Ectodermal cell (in vitro differentiated cells): ENCODE results near the gene NEDD8. TPM values are rescaled to one million over a fixed set of nuclear protein-coding genes. Genes with fewer than 3 reads are reported as not detected.

ENCODE experiments used
- H3K27ac ChIP-seq: 2 replicates; pipeline ENCODE4 v1.7.0; 2013; ENCODE audit warnings: mild to moderate bottlenecking, low read depth, low read length; ENCODE audit not compliant: insufficient read depth, poor library complexity, severe bottlenecking
- H3K27me3 ChIP-seq: 2 replicates; pipeline ENCODE4 v1.7.0; 2013; ENCODE audit warnings: mild to moderate bottlenecking, low read length; ENCODE audit not compliant: insufficient read depth, control insufficient read depth, poor library complexity, severe bottlenecking
- H3K36me3 ChIP-seq: one replicate; pipeline ENCODE4 v1.7.0; 2013; ENCODE audit warnings: low read length; ENCODE audit not compliant: control insufficient read depth, insufficient read depth
- H3K4me1 ChIP-seq: one replicate; pipeline ENCODE4 v1.7.0; 2013; ENCODE audit warnings: low read length; ENCODE audit not compliant: control insufficient read depth, insufficient read depth
- H3K4me3 ChIP-seq: 2 replicates; pipeline ENCODE4 v1.7.0; 2013; ENCODE audit warnings: low read depth, low read length, control low read depth; ENCODE audit not compliant: insufficient read depth
- H3K9me3 ChIP-seq: 2 replicates; pipeline ENCODE4 v1.7.0; 2013; ENCODE audit warnings: mild to moderate bottlenecking, low read length, moderate library complexity; ENCODE audit not compliant: control insufficient read depth
- WGBS, 2 experiments: methylation state at CpG; one replicate each; pipeline ENCODE4 v1.1.7; 2013; ENCODE audit warnings: missing lambda C conversion rate in 2 of 2; 5-methylcytosine and 5-hydroxymethylcytosine counted together
- polyA plus RNA-seq, 4 experiments: library from polyadenylated mRNA; stranded (reverse); fragments of 50-300 nt; gene quantifications; one replicate each; pipeline ENCODE4 v1.2.3, GENCODE V29; 2013

Gene NEDD8
- 234 TPM for polyA plus RNA-seq (2013, experiment 1 of 4)
- polyA plus RNA-seq (2013, experiment 2 of 4), result 202 TPM
- 188 TPM for polyA plus RNA-seq (2013, experiment 3 of 4)
- polyA plus RNA-seq (2013, experiment 4 of 4), result 196 TPM

DNA sequence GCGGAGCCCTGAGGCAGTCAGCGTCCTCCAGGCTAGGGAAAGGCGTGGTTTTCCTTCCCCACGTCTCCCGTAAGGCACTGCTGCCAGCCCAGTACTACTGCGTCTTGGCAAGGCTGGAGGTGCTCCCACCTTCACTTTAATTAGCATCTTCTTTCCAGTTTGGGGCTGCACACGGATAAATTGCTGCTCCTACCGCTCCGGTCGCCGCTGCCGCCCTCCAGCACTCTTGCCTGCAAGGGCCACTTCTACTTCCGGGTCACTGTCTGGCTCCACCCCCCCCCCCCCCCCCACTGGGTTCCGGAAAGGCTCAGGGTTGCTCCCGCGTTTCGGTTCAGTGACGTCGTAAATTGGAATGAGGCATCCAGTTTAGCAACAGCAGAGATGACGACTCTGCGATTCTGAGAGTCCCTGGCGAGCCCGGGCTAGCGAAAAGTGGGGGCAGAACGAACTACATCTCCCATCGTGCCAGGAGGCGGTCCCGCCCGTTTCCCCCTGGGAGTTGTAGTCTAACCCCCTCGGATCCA is at the start of gene NEDD8:
NEDD8 (minus strand) TSS at position 247 of the 524 bp plus-strand sequence; CDS start at position 147, 100 bp downstream.
- H3K4me1 ChIP-seq, result peaks cover 12% of the 10 kb centered on the region
- 0 to 1% methylated on average over 30 of the region's 30 CpGs for WGBS, 2 experiments
- H3K36me3 ChIP-seq, result peaks cover 8% of the 10 kb centered on the region
- no peaks in the 10 kb centered on the region for H3K27me3 ChIP-seq
- H3K9me3 ChIP-seq, result no peaks in the 10 kb centered on the region
- H3K27ac ChIP-seq, result peak within 1 kb of the TSS; percentile 79
- peak within 1 kb of the TSS; percentile 66 for H3K4me3 ChIP-seq

DNA sequence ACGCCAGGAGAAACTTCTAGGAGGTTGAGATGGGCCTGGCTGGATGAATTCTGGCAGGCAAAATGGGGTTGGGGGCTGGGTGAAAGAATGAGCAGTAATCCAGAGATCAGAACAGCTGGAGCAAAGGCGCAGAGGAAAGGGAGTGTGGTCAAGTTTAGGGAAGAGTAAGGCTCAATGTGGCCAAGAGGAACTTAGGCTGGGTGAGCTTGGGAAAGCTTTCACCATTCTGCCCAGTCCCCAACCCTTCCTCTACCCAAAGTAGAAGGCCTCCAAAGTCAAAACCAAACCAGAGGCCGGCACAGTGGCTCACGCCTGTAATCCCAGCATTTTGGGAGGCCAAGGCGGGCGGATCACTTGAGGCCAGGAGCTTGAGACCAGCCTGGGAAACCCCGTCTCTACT is 49.5 kb upstream of the NEDD8 start:
- Histone ChIP-seq H3K27ac (no peak overlapping the region), H3K4me3 (no peak overlapping the region), H3K9me3 (no peaks in the 10 kb centered on the region), H3K27me3 (no peaks in the 10 kb centered on the region), H3K36me3 (no peaks in the 10 kb centered on the region), H3K4me1 (no peaks in the 10 kb centered on the region)
- 88 to 93% methylated on average over 7 of the region's 7 CpGs for WGBS, 2 experiments

DNA sequence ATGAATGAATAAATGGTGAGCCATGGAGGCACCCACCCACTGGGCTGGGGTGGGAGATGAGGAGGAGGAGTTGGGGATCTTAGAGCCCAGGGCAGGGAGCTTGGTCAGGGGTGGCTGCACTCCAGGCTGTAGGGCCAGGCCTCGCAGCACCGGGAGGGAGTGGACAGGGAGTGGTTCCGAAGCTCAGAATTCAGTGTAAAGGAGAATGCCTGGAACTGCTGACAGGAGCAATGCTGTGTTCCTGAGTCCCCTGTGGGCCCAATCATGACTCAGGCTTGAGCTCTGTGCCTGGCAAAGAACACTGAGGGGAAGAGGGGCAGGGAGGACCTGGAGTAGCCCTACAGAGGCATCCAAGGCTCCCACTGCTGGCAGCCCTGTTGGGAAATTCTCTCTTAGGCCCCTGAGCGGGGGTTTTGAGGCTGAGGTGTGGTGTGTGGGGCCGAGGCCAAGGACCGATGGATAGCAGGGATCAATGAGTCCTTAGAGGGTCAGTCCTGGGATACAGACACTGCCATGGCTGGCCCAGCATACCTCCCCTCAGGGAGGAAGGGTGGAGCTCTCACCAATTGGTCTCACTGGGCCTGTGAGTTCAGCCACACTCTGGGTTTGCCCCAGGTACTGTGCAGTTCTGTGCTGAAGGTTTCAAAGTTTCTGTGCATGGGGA is 48.8 kb upstream of the NEDD8 start:
- 94% methylated on average over 6 of the region's 6 CpGs for WGBS, 2 experiments
- Histone ChIP-seq H3K4me1 (no peaks in the 10 kb centered on the region), H3K4me3 (no peak overlapping the region)

DNA sequence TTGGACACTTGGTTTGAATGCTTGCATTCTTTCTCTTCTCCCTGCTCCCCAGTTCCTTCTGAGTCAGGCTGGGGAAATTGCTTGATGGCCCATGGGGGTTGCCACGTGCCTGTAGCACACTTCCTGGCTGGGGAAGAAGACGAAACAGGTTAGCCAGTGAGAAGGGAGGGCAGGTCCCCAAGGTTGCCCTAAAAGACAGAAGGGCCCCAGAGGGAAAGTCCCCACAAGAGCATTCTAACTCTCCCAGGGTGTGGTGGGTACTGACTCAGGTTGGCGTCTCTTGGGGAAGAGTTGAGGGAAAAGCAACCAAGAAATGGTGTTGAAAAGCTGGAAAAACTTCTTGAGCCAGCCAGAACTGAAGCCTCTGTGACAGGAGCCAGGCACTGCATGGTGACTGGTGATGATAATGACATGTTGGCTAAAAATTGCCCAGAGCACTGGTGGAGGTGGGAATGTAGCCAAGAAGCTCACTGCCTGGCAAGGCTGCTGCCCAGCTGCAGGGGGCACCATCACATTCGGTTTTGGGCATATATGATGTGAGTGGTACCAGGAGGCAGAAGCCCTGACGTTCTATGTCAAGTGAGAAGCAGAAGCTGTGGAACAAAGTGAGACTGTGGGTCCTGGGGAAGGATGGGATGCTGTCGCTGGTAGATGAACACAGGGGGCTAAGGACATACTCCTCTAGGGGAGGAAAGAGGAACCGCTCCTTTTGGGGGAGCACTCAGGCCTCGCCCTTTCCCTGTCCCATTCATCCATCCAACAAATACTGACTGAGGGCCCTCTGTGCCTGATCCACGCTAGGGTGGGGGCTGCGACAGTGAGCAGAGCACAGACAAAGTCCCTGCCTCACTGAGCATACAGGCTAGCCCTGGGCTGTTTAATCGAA is 47.4 kb upstream of the NEDD8 start:
- Histone ChIP-seq H3K27ac (no peak overlapping the region), H3K27me3 (no peaks in the 10 kb centered on the region), H3K4me1 (no peaks in the 10 kb centered on the region), H3K9me3 (no peaks in the 10 kb centered on the region), H3K36me3 (no peaks in the 10 kb centered on the region), H3K4me3 (no peak overlapping the region)
- WGBS, 2 experiments, result 89 to 90% methylated on average over 11 of the region's 11 CpGs

More for the DNA sequence above, 48.8 kb upstream of the NEDD8 start:
- H3K27me3 ChIP-seq, result no peaks in the 10 kb centered on the region
- no peaks in the 10 kb centered on the region for H3K36me3 ChIP-seq
- H3K9me3 ChIP-seq, result no peaks in the 10 kb centered on the region
- H3K27ac ChIP-seq, result no peak overlapping the region

DNA sequence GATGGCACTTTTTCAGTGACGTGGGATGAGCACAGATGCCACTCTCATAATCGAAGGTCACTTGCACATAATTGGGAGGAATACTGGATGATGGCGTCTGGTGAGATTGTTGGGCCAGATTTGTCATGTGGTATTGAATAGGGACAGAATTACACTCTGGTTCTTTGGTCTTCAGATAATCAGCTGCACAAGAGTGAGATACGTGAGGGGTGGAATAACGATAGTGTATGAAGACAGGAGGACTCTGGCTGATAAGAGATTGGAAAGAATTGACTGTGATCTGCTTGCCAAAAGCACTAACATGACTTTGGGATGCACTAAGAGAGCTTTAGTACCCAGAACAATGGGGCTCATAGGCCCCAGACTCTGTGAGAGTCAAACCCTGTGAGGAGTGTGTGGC is 46.3 kb upstream of the NEDD8 start:
- WGBS, 2 experiments, result 95% methylated on average over 5 of the region's 5 CpGs
- H3K27me3 ChIP-seq, result no peaks in the 10 kb centered on the region
- H3K27ac ChIP-seq, result no peak overlapping the region
- no peaks in the 10 kb centered on the region for H3K9me3 ChIP-seq
- no peaks in the 10 kb centered on the region for H3K4me1 ChIP-seq
- no peaks in the 10 kb centered on the region for H3K36me3 ChIP-seq
- no peak overlapping the region for H3K4me3 ChIP-seq

DNA sequence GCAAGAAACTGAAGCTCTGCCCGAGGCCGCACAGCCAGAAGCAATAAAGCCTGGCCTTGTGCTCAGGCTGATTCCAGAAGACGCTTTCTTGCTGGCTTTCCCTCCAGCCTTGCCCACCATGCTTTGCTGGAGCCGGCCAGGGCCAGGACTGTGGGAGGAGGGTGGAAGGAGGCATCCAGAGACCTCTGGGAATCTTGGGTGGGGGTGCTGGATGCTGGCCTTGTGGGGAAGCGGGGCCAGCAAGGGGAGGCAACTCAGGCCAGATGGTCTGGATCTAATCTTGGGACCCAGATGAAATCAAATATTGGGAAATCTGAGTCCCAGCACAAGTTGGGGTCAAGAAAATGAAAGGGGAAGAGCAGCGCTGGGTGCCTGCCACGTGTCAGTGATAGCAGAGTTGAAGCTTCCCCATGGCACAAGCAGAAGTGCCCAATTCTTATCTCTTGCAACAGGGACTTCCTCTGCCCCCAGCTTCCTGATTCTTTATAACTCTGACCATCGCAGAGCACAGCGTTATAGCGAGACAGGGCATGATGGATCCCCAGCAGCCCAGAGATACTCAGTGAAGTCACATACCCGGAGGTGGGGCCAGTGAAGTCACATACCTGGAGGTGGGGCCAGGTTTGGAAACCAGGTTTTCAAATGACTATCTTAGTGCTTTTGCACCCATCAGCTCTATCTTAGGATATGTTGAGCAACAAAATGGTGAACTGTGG is 45.6 kb upstream of the NEDD8 start:
- 92 to 95% methylated on average over 11 of the region's 11 CpGs for WGBS, 2 experiments
- no peaks in the 10 kb centered on the region for H3K27me3 ChIP-seq

DNA sequence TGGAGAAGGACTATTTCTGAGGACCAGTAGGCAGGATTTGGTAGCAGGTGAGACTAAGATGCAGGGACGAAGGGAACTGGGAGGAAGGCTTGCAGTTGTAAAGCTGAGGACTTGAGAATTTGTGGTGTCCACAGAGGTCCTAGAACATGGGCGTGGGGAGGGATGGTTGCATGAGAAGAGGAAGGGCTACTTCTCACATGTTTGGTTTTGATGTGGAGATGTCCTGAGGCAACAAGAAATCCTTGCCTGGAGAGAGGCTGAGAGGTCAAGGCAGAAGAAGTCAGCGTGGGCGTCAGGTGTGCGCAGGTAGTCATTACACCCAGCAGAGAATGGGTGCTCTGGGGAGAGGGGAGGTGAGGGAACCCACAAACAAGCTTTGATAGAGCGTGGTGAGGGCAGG is 44.9 kb upstream of the NEDD8 start:
- Histone ChIP-seq H3K4me1 (no peaks in the 10 kb centered on the region), H3K27ac (no peak overlapping the region), H3K9me3 (no peaks in the 10 kb centered on the region), H3K27me3 (no peaks in the 10 kb centered on the region), H3K4me3 (no peak overlapping the region), H3K36me3 (no peaks in the 10 kb centered on the region)
- 93 to 95% methylated on average over 6 of the region's 6 CpGs for WGBS, 2 experiments

More for the DNA sequence above, 45.6 kb upstream of the NEDD8 start:
- H3K36me3 ChIP-seq, result no peaks in the 10 kb centered on the region
- H3K27ac ChIP-seq, result no peak overlapping the region
- no peaks in the 10 kb centered on the region for H3K4me1 ChIP-seq
- no peaks in the 10 kb centered on the region for H3K9me3 ChIP-seq
- H3K4me3 ChIP-seq, result no peak overlapping the region

DNA sequence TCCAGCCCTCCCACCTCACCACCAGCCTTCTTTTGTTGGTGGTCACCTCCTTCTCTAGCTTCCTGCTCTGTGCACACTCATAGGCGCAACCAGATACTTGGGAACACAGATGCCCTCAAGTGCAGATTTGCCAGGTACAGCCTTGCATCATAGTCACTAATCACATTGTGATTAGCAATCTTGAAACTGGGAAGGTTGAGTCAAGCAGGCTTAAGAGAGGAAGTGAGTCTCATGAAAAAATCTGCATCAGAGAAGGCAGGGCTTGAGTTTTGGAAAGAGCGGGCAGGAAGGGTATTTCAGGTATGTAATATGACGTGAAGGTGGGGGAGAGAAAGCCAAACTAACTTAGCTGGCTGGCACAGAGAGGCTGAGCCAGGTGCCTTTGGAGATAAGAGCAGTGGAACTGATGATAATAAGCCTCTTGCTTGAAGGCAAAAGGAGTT is 42.0 kb upstream of the NEDD8 start:
- no peak overlapping the region for H3K4me3 ChIP-seq
- H3K27me3 ChIP-seq, result no peaks in the 10 kb centered on the region
- H3K9me3 ChIP-seq, result no peaks in the 10 kb centered on the region
- no peak overlapping the region for H3K27ac ChIP-seq
- H3K4me1 ChIP-seq, result no peaks in the 10 kb centered on the region
- 92 to 93% methylated on average over 3 of the region's 3 CpGs for WGBS, 2 experiments
- no peaks in the 10 kb centered on the region for H3K36me3 ChIP-seq

DNA sequence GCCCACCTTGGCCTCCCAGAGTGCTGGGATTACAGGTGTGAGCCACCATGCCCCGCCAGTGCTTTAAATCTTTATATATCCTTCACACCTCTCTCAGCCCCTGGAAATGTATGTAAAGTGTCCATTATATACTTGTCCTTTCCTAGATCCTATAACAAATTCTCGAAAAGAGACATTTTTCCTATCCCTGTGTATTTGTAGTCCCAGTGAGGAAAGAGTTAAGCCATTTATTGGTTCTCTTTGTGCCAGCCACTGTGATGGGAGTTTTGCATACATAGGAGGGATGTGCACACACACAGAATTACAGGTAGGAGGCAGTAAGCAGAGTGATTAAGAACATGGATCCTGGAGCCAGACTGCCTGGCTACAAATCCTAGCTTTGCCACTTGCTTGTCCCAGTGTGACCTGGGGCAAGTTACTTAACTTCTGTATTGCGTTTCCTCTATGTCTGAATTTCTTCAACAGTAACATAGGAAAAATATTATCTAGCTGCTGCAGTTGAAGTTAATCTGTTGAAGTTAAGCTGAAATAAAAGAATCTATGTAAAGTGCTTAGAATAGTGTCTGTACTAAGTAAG is 41.3 kb upstream of the NEDD8 start:
- no peak overlapping the region for H3K4me3 ChIP-seq
- no peaks in the 10 kb centered on the region for H3K36me3 ChIP-seq
- H3K4me1 ChIP-seq, result no peaks in the 10 kb centered on the region
- 92 to 95% methylated on average over 2 to 3 of the region's 3 CpGs for WGBS, 2 experiments
- H3K9me3 ChIP-seq, result no peaks in the 10 kb centered on the region
- no peaks in the 10 kb centered on the region for H3K27me3 ChIP-seq
- no peak overlapping the region for H3K27ac ChIP-seq
